PC-9 (cell line): ENCODE measurements around the gene ATP1A2. TPM values are rescaled to one million over a fixed set of nuclear protein-coding genes. Genes with fewer than 3 reads are reported as not detected.
"Not testable (repeated sequence)": the region's sequence is repeated elsewhere in the genome, so short reads cannot be mapped to it uniquely, and the experiment has no call there.

ENCODE experiments used
- BruUV-seq: library from RNA; stranded (reverse); fragments of 400-500 nt; replicated peaks from 2 replicates; lab custom pipeline; 2021; lab: Mats Ljungman, UMichigan
- CTCF ChIA-PET: fragments of 300-600 bp; sonication (Branson Sonifier 250); formaldehyde crosslinking; loops from one replicate; lab custom pipeline; 2022; ENCODE audit warnings: antibody characterized with exemption; lab: Charles Lee
- POLR2A ChIA-PET: fragments of 300-600 bp; sonication (Branson Sonifier 250); formaldehyde crosslinking; loops from one replicate; lab custom pipeline; 2022; ENCODE audit warnings: antibody characterized with exemption; ENCODE audit not compliant: unreplicated experiment; lab: Charles Lee
- DNase-seq, 2 experiments: peaks; one replicate each; pipeline versions ENCODE4 v3.0.0 to v3.0.0-alpha.2; 2015 to 2022; ENCODE audit warnings: mixed read lengths in 1 of 2
- H2AFZ ChIP-seq: fragments of 200-600 bp; sonication (generic); 2 replicates; pipeline ENCODE4 v1.8.1; 2017; ENCODE audit warnings: antibody characterized with exemption
- H3F3A ChIP-seq: fragments of 200-600 bp; sonication (generic); 2 replicates; pipeline ENCODE4 v1.8.1; 2017; ENCODE audit warnings: antibody characterized with exemption, mild to moderate bottlenecking, low read depth; ENCODE audit not compliant: insufficient read depth
- H3K27ac ChIP-seq: fragments of 200-600 bp; sonication (generic); 2 replicates; pipeline ENCODE4 v1.6.1; 2016; ENCODE audit warnings: mixed run types
- H3K27me3 ChIP-seq: fragments of 200-600 bp; sonication (generic); 2 replicates; pipeline ENCODE4 v1.6.1; 2016; ENCODE audit warnings: low read depth, mixed run types; ENCODE audit not compliant: insufficient read depth
- H3K36me3 ChIP-seq: fragments of 200-600 bp; sonication (generic); 2 replicates; pipeline ENCODE4 v1.6.1; 2016; ENCODE audit warnings: low read depth, mixed run types
- H3K4me1 ChIP-seq: fragments of 200-600 bp; sonication (generic); replicated peaks from 2 replicates; pipeline ENCODE4 v1.6.1; 2016; ENCODE audit warnings: mixed run types; ENCODE audit not compliant: insufficient read depth
- H3K4me2 ChIP-seq: fragments of 200-600 bp; sonication (generic); 2 replicates; pipeline ENCODE4 v1.6.1; 2017; ENCODE audit warnings: mixed run types
- H3K4me3 ChIP-seq: fragments of 200-600 bp; sonication (generic); 2 replicates; pipeline ENCODE4 v1.6.1; 2016; ENCODE audit warnings: mixed run types
- H3K79me2 ChIP-seq: fragments of 200-600 bp; sonication (generic); 2 replicates; pipeline ENCODE4 v1.6.1; 2017; ENCODE audit warnings: low read depth, mixed run types
- H3K9me2 ChIP-seq: fragments of 200-600 bp; sonication (generic); 2 replicates; pipeline ENCODE4 v1.8.1; 2017; ENCODE audit warnings: mild to moderate bottlenecking; ENCODE audit not compliant: insufficient read depth
- H3K9me3 ChIP-seq: fragments of 200-600 bp; sonication (generic); 2 replicates; pipeline ENCODE4 v1.8.1; 2016; ENCODE audit warnings: low read depth; ENCODE audit not compliant: insufficient read depth
- H4K20me1 ChIP-seq: fragments of 200-600 bp; sonication (generic); 2 replicates; pipeline ENCODE4 v1.8.1; 2017; ENCODE audit not compliant: insufficient read depth
- EZH2 ChIP-seq: fragments of 200-600 bp; sonication (generic); IDR thresholded peaks from 2 replicates; pipeline ENCODE4 v1.8.0; 2017; ENCODE audit warnings: antibody characterized with exemption, low read depth
- intact Hi-C: fragments of 100-400 bp; cut with micrococcal nuclease; formaldehyde crosslinking; loops from one replicate; pipeline ENCODE4 v1.10.0; 2022; ENCODE audit not compliant: unreplicated experiment
- total RNA-seq: library from RNA; stranded (reverse); gene quantifications from 2 replicates; pipeline ENCODE4 v1.2.3, GENCODE V29; 2021
- TF ChIP-seq, protein P1 (sequence below): fragments of 200-600 bp; sonication (generic); conservative IDR thresholded peaks from 2 replicates; pipeline ENCODE4 v1.6.1; 2017; ENCODE audit warnings: mixed run types, antibody characterized with exemption, mild to moderate bottlenecking, moderate library complexity

ATP1A2 gene
- total RNA-seq, 1 experiment from 2014 or later: 1.1 TPM

DNA sequence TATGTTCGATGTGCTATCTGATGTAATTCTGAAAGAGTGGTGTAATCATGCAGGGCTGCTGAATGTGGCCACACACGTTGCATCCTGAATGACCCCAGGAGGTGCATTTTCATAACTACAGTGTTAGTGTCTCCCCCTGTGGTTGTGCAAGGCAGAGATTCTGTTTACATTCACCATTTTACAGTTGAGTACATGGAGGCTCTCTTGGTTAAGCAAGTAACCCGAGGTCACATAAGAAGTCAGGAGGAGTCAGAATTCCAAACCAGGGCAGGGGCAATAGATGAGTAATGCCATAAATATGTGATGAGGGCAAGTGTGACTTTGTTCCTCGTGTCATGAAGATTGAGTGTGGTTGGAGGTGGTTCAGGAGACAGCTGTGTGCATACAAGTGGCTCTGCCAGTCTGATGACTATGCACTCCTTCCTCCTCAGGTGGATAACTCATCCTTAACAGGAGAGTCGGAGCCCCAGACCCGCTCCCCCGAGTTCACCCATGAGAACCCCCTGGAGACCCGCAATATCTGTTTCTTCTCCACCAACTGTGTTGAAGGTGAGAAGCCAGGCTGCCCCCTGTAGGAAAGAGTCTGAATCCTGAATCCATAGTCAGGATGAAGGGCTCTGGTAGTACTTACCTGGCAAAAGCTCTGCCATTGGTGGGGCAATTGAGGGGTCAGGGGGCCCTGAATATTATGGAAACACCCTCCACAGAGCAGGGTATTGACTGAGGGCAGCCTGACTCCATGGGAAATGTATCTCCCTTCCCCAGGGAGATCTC, 9.3 kb downstream of the ATP1A2 start:
- Histone ChIP-seq H3K79me2 (no peaks in the 10 kb centered on the region), H2AFZ (peak overlapping the region; percentile 18; the same call in 1 of the 2 replicates), H3K9me3 (no peaks in the 10 kb centered on the region), H3K36me3 (no peaks in the 10 kb centered on the region), H3K4me2 (peak overlapping the region; percentile 67), H4K20me1 (no peaks in the 10 kb centered on the region), H3K4me3 (peak overlapping the region; percentile 8; the same call in 1 of the 2 replicates), H3K9me2 (no peaks in the 10 kb centered on the region), H3F3A (peaks cover 19% of the 10 kb centered on the region; the same call in 1 of the 2 replicates), H3K4me1 (peaks cover 48% of the 10 kb centered on the region), H3K27ac (peak overlapping the region; percentile 89), H3K27me3 (no peaks in the 10 kb centered on the region)
- TF ChIP-seq EZH2: no peak
- TF ChIP-seq, protein P1, sequence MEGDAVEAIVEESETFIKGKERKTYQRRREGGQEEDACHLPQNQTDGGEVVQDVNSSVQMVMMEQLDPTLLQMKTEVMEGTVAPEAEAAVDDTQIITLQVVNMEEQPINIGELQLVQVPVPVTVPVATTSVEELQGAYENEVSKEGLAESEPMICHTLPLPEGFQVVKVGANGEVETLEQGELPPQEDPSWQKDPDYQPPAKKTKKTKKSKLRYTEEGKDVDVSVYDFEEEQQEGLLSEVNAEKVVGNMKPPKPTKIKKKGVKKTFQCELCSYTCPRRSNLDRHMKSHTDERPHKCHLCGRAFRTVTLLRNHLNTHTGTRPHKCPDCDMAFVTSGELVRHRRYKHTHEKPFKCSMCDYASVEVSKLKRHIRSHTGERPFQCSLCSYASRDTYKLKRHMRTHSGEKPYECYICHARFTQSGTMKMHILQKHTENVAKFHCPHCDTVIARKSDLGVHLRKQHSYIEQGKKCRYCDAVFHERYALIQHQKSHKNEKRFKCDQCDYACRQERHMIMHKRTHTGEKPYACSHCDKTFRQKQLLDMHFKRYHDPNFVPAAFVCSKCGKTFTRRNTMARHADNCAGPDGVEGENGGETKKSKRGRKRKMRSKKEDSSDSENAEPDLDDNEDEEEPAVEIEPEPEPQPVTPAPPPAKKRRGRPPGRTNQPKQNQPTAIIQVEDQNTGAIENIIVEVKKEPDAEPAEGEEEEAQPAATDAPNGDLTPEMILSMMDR: peak; percentile 52; the same call in 1 of the 2 replicates
- DNase-seq: peak; percentile 79 to 100
- intact Hi-C loops: loop anchor here (1.0 kb wide), 1 partner anchor 24 kb away; no protein-coding TSS in a partner anchor
- ChIA-PET POLR2A (interaction anchor here (0.5 kb wide), 1 partner anchor 104 kb away, joined by 3 read pairs; no protein-coding TSS in a partner anchor), CTCF (interaction anchor here (1.5 to 2.2 kb wide), 2 partner anchors 16 to 68 kb away, joined by 4 to 9 read pairs; no protein-coding TSS in a partner anchor)
- no TSS peak for BruUV-seq

DNA sequence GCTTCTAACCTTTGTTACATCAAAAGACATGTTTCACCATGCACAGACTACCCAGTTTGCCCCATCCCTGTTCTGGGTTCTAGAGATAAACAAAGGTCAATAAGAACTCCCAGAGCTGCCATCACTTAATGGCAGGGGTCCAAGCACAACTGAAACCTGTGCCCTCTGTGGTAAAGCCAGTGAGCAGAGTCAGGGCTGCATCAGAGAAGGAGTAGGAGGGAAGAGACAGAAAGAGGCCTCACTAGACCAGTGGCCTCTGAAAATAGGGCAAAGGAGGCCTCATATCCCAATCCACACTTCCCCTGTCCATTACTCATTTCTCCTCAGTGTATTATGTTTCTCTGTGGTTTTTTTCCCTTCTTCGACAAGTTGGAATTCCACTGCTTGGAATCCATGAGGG, 10.2 kb downstream of the ATP1A2 start:
- no peaks in the 10 kb centered on the region for H3K79me2 ChIP-seq
- peaks cover 19% of the 10 kb centered on the region; the same call in 1 of the 2 replicates for H3F3A ChIP-seq
- intact Hi-C loops: no loop called here
- no peaks in the 10 kb centered on the region for H4K20me1 ChIP-seq
- no peaks in the 10 kb centered on the region for H3K9me2 ChIP-seq
- CTCF ChIA-PET: interaction anchor here (2.2 kb wide), 1 partner anchor 17 kb away, joined by 9 read pairs; no protein-coding TSS in a partner anchor
- POLR2A ChIA-PET: interaction anchor here (0.5 kb wide), 1 partner anchor 103 kb away, joined by 3 read pairs; no protein-coding TSS in a partner anchor
- no peaks in the 10 kb centered on the region for H3K9me3 ChIP-seq
- no TSS peak for BruUV-seq
- TF ChIP-seq EZH2: no peak
- TF ChIP-seq, protein P1: no peak
- H3K4me1 ChIP-seq: peaks cover 56% of the 10 kb centered on the region
- H3K36me3 ChIP-seq: no peaks in the 10 kb centered on the region
- H3K4me3 ChIP-seq: no peak overlapping the region
- H3K27ac ChIP-seq: peak overlapping the region; percentile 89
- peak overlapping the region; percentile 67 for H3K4me2 ChIP-seq
- no peaks in the 10 kb centered on the region for H3K27me3 ChIP-seq
- no peak overlapping the region; the same call in 1 of the 2 replicates for H2AFZ ChIP-seq
- DNase-seq: peak in 1 of 2 experiments; percentile 6

DNA sequence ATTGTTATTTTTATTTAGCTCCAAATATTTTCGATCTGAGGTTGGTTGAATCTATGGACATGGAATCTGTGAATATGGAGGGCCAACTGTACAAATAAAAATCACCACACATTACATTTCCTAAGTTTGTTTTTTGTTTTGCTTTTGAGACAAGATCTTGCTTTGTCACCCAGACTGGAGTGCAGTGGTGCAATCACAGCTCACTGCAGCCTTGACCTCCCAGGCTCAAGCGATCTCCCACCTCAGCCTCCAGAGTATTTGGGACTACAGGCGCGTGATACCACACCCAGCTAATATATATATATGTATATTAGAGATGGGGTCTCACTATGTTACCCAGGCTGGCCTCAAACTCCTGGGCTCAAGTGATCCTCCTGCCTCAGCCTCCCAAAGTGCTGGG, 10.8 kb downstream of the ATP1A2 start:
- BruUV-seq, DNase-seq, H3K9me2 ChIP-seq, H3K9me3 ChIP-seq, intact Hi-C loops, H3K36me3 ChIP-seq, H2AFZ ChIP-seq, POLR2A ChIA-PET, H3K27me3 ChIP-seq, H3K4me2 ChIP-seq, H3K4me3 ChIP-seq, H4K20me1 ChIP-seq, H3K79me2 ChIP-seq: not testable (repeated sequence)
- Histone ChIP-seq H3F3A (peaks cover 19% of the 10 kb centered on the region; the same call in 1 of the 2 replicates), H3K27ac (peak overlapping the region; percentile 89; the same call in 1 of the 2 replicates), H3K4me1 (peaks cover 62% of the 10 kb centered on the region)
- CTCF ChIA-PET: interaction anchor here (2.2 kb wide), 1 partner anchor 17 kb away, joined by 9 read pairs; no protein-coding TSS in a partner anchor
